Measurements from ENCODE around the gene BBS9. TPM values are rescaled to one million over a fixed set of nuclear protein-coding genes. Genes with fewer than 3 reads are reported as not detected.
"Not testable (repeated sequence)": the region's sequence is repeated elsewhere in the genome, so short reads cannot be mapped to it uniquely, and the experiment has no call there.

Gene BBS9
- total RNA-seq, 1 donor from 2014 or later, result 4.2 TPM

DNA sequence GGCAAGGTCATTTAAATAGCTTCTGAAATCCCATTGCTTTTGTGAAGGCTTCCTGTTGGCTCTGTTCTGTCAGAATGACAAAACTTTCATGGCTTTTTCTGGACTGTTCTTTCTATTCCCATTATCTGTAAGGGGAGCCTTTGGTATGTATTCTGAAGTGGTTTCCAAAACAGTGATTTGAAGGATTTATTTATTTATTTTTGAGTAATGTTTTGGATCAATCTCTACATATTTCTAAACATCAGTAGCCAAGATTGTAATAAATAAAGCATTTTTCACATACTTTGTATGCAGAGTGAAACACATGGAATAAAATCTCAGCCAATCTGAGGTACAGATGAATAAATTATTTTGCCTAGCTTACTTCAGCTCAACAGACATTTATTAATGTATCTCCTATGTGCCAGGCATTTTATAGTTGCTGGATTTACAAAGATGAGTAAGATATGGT, 121.1 kb downstream of the BBS9 start:
- TF ChIP-seq, protein P1, sequence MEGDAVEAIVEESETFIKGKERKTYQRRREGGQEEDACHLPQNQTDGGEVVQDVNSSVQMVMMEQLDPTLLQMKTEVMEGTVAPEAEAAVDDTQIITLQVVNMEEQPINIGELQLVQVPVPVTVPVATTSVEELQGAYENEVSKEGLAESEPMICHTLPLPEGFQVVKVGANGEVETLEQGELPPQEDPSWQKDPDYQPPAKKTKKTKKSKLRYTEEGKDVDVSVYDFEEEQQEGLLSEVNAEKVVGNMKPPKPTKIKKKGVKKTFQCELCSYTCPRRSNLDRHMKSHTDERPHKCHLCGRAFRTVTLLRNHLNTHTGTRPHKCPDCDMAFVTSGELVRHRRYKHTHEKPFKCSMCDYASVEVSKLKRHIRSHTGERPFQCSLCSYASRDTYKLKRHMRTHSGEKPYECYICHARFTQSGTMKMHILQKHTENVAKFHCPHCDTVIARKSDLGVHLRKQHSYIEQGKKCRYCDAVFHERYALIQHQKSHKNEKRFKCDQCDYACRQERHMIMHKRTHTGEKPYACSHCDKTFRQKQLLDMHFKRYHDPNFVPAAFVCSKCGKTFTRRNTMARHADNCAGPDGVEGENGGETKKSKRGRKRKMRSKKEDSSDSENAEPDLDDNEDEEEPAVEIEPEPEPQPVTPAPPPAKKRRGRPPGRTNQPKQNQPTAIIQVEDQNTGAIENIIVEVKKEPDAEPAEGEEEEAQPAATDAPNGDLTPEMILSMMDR (IDR thresholded peaks at IDR 0.05; ENCODE audit: insufficient read depth, low read length, severe bottlenecking), result no peak
- Histone ChIP-seq H3K4me3 (ENCODE audit: low read depth, low read length) (no peak overlapping the region), H3K27me3 (ENCODE audit: control insufficient read depth, insufficient read depth, low read length) (no peaks in the 10 kb centered on the region), H3K36me3 (ENCODE audit: control insufficient read depth, insufficient read depth, low read length) (no peaks in the 10 kb centered on the region)
- no peak for DNase-seq (ENCODE audit: low read depth)
- FAIRE-seq, result no peak

DNA sequence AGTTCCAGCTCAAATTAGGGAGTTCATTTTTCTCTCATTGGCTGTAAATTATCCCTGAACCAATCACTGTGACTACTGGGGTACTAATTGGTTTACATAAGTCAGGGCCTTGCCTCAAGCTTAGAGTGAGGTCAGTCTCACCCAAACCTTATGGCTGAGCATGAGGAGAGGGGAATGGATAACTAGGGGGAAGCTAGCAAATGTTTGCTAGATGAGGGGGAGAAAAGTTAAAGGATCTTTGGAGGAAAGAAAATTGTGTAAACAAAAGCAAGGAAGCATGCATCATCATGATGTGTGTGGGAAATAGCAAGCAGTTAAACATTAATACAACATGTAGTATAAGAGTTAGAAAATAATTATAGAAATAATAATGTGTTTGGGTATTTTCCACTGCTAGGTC, 121.9 kb downstream of the BBS9 start:
- DNase-seq (ENCODE audit: low read depth), result no peak
- Histone ChIP-seq H3K4me3 (ENCODE audit: low read depth, low read length) (no peak overlapping the region), H3K36me3 (ENCODE audit: control insufficient read depth, insufficient read depth, low read length) (no peaks in the 10 kb centered on the region), H3K27me3 (ENCODE audit: control insufficient read depth, insufficient read depth, low read length) (no peaks in the 10 kb centered on the region)
- TF ChIP-seq, protein P1 (IDR thresholded peaks at IDR 0.05; ENCODE audit: insufficient read depth, low read length, severe bottlenecking), result no peak
- no peak for FAIRE-seq

DNA sequence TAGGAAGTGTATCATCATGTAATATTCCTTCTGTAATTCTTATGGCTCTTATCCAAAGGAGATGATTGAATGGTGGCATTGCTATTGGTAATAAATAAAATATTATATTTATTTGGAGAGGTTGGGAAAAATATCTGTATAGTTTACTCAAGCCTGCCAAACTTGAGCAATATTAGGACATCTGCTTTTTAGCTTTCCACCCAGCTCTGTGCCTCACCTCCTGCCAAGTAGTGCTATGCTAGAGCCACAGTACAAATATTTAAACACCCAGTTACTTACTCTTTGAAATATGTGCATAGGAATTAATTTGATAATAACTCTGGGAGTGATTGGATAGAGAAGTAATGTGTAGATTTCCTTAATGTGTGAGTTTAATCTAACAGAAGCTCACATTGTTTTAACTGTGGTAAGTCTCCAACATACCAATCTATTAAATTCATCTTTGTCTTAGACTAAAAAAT, 129.2 kb downstream of the BBS9 start:
- DNase-seq (ENCODE audit: low read depth) (no peak), FAIRE-seq (no peak)
- TF ChIP-seq, protein P1 (IDR thresholded peaks at IDR 0.05; ENCODE audit: insufficient read depth, low read length, severe bottlenecking), result no peak
- Histone ChIP-seq H3K27me3 (ENCODE audit: control insufficient read depth, insufficient read depth, low read length) (no peaks in the 10 kb centered on the region), H3K4me3 (ENCODE audit: low read depth, low read length) (no peak overlapping the region), H3K36me3 (ENCODE audit: control insufficient read depth, insufficient read depth, low read length) (no peaks in the 10 kb centered on the region)

DNA sequence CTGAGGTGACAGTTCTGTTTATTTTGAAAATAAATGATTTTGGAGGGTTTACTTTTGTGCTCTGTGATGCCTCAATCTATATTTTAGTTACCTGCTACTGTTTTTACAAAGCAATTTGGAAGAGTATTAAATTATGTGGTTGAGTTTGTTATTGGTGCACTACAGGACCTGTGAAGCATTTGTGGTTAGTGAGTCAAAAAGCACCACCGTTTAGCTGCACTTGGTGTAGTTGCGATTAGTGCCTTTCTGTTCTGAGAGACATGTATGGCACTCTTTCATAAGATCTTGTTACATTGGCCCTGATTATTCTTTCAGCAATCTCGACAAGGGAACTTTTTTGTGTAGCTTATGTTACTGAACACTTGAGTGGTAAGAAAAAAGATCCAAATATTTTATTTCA, 132.2 kb downstream of the BBS9 start:
- H3K27me3 ChIP-seq (ENCODE audit: control insufficient read depth, insufficient read depth, low read length), result no peaks in the 10 kb centered on the region

DNA sequence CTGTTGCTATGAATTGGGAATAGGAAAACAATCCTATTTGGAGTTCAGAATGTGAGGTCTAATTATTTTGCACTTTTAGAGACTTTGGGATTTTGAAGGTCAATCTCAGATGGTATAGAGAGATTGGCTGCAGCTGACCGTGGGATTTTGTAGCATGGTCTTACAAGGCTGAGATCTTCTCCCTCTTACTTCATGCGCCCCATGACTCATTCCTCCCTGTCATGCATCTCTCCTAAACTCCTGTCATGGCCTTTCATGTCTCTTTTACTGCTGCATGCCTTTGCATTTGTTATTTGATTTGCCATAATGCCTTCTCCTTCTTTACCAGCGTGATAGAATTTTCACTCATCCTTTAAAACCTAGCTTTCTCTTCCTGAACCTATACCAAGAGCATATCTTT, 133.1 kb downstream of the BBS9 start:
- no peak for FAIRE-seq
- TF ChIP-seq, protein P1 (IDR thresholded peaks at IDR 0.05; ENCODE audit: insufficient read depth, low read length, severe bottlenecking), result no peak
- H3K36me3 ChIP-seq (ENCODE audit: control insufficient read depth, insufficient read depth, low read length), result no peaks in the 10 kb centered on the region
- H3K27me3 ChIP-seq (ENCODE audit: control insufficient read depth, insufficient read depth, low read length), result no peaks in the 10 kb centered on the region
- peak; percentile 20 for DNase-seq (ENCODE audit: low read depth)
- H3K4me3 ChIP-seq (ENCODE audit: low read depth, low read length), result no peak overlapping the region

More for the DNA sequence above, 132.2 kb downstream of the BBS9 start:
- TF ChIP-seq, protein P1 (IDR thresholded peaks at IDR 0.05; ENCODE audit: insufficient read depth, low read length, severe bottlenecking), result no peak
- no peaks in the 10 kb centered on the region for H3K36me3 ChIP-seq (ENCODE audit: control insufficient read depth, insufficient read depth, low read length)
- FAIRE-seq, result no peak
- no peak overlapping the region for H3K4me3 ChIP-seq (ENCODE audit: low read depth, low read length)
- peak; percentile 31 for DNase-seq (ENCODE audit: low read depth)

DNA sequence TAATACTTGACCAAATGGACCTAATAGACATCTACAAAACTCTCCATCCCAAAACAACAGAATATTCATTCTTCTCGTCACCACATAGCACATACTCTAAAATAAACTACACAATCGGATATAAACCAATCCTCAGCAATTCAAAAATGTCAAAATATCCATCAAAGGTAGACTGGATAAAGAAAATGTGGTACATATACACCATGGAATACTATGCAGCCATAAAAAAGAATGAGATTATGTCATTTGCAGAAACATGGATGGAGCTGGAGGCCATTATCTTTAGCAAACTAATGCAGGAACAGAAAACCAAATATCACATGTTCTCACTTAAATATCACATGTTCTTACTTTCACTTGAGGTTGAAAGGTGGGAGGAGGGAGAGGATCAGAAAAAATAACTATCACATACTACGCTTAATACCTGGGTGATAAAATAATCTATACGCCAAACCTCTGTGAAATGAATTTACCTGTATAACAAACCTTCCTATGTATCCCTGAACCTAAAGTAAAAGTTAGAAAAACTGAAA, 142.5 kb downstream of the BBS9 start:
- H3K4me3 ChIP-seq (ENCODE audit: low read depth, low read length); FAIRE-seq; H3K36me3 ChIP-seq (ENCODE audit: control insufficient read depth, insufficient read depth, low read length); H3K27me3 ChIP-seq (ENCODE audit: control insufficient read depth, insufficient read depth, low read length); DNase-seq (ENCODE audit: low read depth): not testable (repeated sequence)

All from bronchial epithelial cell (primary cell).